Gastrocnemius medialis (tissue), 4 donors: ENCODE measurements around the gene KIF21B. TPM values are rescaled to one million over a fixed set of nuclear protein-coding genes. Genes with fewer than 3 reads are reported as not detected.

Experiments used
- ATAC-seq, 2 donors: fragments of 150-250 bp; one replicate each; pipeline ENCODE4 v1.9.1; 2016
- DNase-seq, 2 donors: peaks; one replicate each; pipeline ENCODE4 v3.0.0-alpha.2; 2019
- H3K27ac ChIP-seq, 4 donors: fragments of 200-600 bp; sonication (generic); 1 replicate in 1 of 4; 2 replicates in 3 of 4; pipeline ENCODE4 v1.5.1; 2016 to 2018; ENCODE audit warnings: mild to moderate bottlenecking in 2 of 4, moderate library complexity in 1 of 4
- H3K27me3 ChIP-seq, 3 donors: fragments of 200-600 bp; sonication (generic) in 2 of 3; 1 replicate in 1 of 3; 2 replicates in 2 of 3; pipeline versions ENCODE4 v1.5.1 to v1.6.0; 2016 to 2019; ENCODE audit warnings: mild to moderate bottlenecking in 1 of 3, moderate library complexity in 1 of 3
- H3K36me3 ChIP-seq, 2 donors: fragments of 200-600 bp; sonication (generic) in 1 of 2; one replicate each; pipeline ENCODE4 v1.5.1; 2017 to 2018
- H3K4me1 ChIP-seq, 2 donors: fragments of 200-600 bp; sonication (generic) in 1 of 2; one replicate each; pipeline ENCODE4 v1.5.1; 2016 to 2017; ENCODE audit warnings: mild to moderate bottlenecking in 2 of 2
- H3K4me3 ChIP-seq, 4 donors: fragments of 200-600 bp; sonication (generic) in 3 of 4; 1 replicate in 1 of 4; 2 replicates in 3 of 4; pipeline ENCODE4 v1.5.1; 2016 to 2019; ENCODE audit warnings: mild to moderate bottlenecking in 2 of 4
- H3K9me3 ChIP-seq, 3 donors: fragments of 200-600 bp; sonication (generic) in 2 of 3; 1 replicate in 1 of 3; 2 replicates in 2 of 3; pipeline ENCODE4 v1.5.1; 2016 to 2019
- POLR2A ChIP-seq, 2 donors: fragments of 450-650 bp; IDR thresholded peaks; one replicate each; pipeline ENCODE4 v1.6.1; 2017; ENCODE audit warnings: antibody characterized with exemption in 2 of 2, mild to moderate bottlenecking in 2 of 2, moderate library complexity in 2 of 2
- in situ Hi-C, 4 donors: fragments of 200-750 bp; cut with MboI; loops; one replicate each; pipeline versions ENCODE4 v1.15.0 to v1.8.0; 2017; ENCODE audit warnings: low sequenced_read_pairs in 4 of 4
- intact Hi-C: fragments of 100-400 bp; cut with DNase I; formaldehyde crosslinking; loops from one replicate; pipeline ENCODE4 v1.15.1; 2023; ENCODE audit warnings: low total_unique reads
- total RNA-seq, 4 donors: library from RNA; depleted of rRNA; stranded (reverse); fragments of >200 nt; gene quantifications; one replicate each; pipeline versions ENCODE4 v1.1.0 to v1.2.3, GENCODE V29; 2016
- TF ChIP-seq, protein P1 (sequence below), 5 experiments: fragments of 450-650 bp in 3 of 5; fragments of 200-600 bp in 2 of 5; sonication (generic) in 2 of 5; IDR thresholded peaks in 4 of 5; conservative IDR thresholded peaks in 1 of 5; 1 replicate in 4 of 5; 2 replicates in 1 of 5; pipeline ENCODE4 v1.5.1; 2016 to 2019; ENCODE audit warnings: antibody characterized with exemption in 5 of 5, mild to moderate bottlenecking in 3 of 5, moderate library complexity in 3 of 5

The KIF21B gene
- total RNA-seq, 4 donors from 2014 or later = 0.23 to 0.49 (median 0.36) TPM

DNA sequence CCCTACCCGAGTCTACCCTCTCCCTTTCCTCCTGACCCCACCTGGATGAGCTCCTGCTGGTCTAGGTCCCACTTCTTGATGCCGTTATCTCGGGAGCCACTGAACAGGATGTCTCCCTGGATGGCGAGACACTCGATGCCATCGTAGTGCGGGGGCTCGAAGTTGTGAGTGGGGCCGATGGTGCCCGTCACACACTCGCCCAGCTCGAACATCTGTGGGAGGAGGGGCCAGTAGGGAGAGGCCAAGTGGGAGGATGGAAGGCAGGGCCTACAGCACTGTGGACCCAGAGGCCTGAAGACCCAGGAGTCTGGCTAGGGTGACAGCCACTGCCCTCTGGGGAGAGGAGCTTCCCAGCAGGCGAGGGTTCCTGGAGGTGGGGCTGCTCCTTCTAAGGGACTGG, 48.1 kb downstream of the KIF21B start:
- Histone ChIP-seq H3K27me3 (no peaks in the 10 kb centered on the region), H3K36me3 (no peaks in the 10 kb centered on the region), H3K4me3 (no peak overlapping the region), H3K9me3 (no peaks in the 10 kb centered on the region), H3K27ac (no peak overlapping the region), H3K4me1 (peaks cover 0 to 5% of the 10 kb centered on the region in 2 donors)
- no peak for DNase-seq
- intact Hi-C loops (no loop called here), in situ Hi-C loops (loop anchor here in 3 of 4 donors (5.0 kb wide), 1 partner anchor 67 kb away; no protein-coding TSS in a partner anchor)
- ATAC-seq = no peak
- TF ChIP-seq, protein P1, sequence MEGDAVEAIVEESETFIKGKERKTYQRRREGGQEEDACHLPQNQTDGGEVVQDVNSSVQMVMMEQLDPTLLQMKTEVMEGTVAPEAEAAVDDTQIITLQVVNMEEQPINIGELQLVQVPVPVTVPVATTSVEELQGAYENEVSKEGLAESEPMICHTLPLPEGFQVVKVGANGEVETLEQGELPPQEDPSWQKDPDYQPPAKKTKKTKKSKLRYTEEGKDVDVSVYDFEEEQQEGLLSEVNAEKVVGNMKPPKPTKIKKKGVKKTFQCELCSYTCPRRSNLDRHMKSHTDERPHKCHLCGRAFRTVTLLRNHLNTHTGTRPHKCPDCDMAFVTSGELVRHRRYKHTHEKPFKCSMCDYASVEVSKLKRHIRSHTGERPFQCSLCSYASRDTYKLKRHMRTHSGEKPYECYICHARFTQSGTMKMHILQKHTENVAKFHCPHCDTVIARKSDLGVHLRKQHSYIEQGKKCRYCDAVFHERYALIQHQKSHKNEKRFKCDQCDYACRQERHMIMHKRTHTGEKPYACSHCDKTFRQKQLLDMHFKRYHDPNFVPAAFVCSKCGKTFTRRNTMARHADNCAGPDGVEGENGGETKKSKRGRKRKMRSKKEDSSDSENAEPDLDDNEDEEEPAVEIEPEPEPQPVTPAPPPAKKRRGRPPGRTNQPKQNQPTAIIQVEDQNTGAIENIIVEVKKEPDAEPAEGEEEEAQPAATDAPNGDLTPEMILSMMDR (IDR thresholded peaks at IDR 0.05 in 4 of 5, conservative IDR thresholded peaks at IDR 0.05 in 1 of 5) = no peak
- no peak for TF ChIP-seq POLR2A (IDR thresholded peaks at IDR 0.05)

DNA sequence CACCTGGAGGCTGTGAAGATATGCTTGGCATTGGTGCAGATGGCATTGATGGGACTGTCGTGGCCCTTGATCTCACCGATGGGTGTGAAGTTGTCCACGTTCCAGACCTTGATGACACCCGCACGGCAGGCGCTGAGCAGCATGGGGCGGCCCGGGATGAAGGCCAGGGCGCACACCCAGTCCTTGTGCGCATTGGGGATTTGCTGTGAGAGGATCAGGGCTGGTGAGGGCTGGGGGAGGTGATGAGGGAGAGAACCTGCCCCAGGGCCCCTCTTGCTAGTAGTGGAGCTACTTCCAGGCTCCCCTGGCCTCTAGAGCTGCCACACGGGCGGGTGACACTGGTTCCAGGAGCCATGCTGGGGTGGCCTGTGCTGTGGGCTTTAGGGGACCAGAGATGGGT, 48.8 kb downstream of the KIF21B start:
- no peaks in the 10 kb centered on the region for H3K27me3 ChIP-seq
- peaks cover 0 to 5% of the 10 kb centered on the region in 2 donors for H3K4me1 ChIP-seq
- DNase-seq = no peak
- no peak for TF ChIP-seq POLR2A (IDR thresholded peaks at IDR 0.05)
- TF ChIP-seq, protein P1 (IDR thresholded peaks at IDR 0.05 in 4 of 5, conservative IDR thresholded peaks at IDR 0.05 in 1 of 5) = no peak
- no peak overlapping the region for H3K27ac ChIP-seq
- no peaks in the 10 kb centered on the region for H3K36me3 ChIP-seq
- in situ Hi-C loops = loop anchor here (5.0 kb wide), 1 partner anchor 68 kb away; no protein-coding TSS in a partner anchor
- no peak overlapping the region for H3K4me3 ChIP-seq
- no peaks in the 10 kb centered on the region for H3K9me3 ChIP-seq
- ATAC-seq = no peak
- intact Hi-C loops = loop anchor here (5.0 kb wide), 1 partner anchor 248 kb away; no protein-coding TSS in a partner anchor

DNA sequence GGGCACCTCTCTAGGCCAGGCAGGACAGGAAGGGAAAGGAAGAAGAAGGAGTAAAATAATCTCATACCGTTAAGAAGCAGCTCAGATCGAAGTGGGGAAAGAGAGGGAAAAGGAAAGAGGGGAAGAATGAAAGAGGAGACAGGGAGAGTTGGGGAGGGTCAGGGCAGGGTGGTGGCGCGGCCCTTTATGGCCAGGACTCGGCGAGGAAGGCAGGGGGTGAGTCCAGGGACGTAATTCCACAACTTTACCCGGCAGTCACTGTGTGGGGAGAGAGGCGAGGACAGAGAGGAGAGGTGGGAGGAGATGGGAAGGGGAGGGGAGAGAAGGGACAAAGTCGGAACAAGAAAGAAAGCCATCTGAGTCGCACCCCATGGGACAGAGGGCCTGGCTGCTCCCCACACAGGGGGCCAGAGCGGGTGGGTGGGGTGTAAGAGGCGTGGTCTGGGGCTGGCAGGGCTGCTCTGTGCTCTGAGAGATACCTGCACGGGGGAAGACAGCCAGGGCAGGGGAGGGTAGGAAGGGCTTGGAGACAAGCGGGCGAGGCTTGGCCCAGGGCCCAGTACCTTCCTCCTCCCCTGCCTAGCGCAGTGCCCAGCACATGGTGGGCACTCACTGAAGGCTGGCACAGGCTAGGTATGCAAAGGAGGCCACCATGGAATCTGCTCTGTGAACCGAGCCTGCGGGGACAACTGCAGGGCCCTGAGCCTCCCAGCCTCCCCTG, 49.4 kb downstream of the KIF21B start:
- ATAC-seq (no peak), DNase-seq (no peak)
- in situ Hi-C loops = loop anchor here in 1 of 4 donors (5.0 kb wide), 1 partner anchor 68 kb away; no protein-coding TSS in a partner anchor
- intact Hi-C loops = loop anchor here (5.0 kb wide), 1 partner anchor 248 kb away; no protein-coding TSS in a partner anchor
- H3K4me3 ChIP-seq = no peak overlapping the region
- H3K9me3 ChIP-seq = no peaks in the 10 kb centered on the region
- TF ChIP-seq POLR2A (IDR thresholded peaks at IDR 0.05) = no peak
- TF ChIP-seq, protein P1 (IDR thresholded peaks at IDR 0.05 in 4 of 5, conservative IDR thresholded peaks at IDR 0.05 in 1 of 5) = no peak
- H3K27ac ChIP-seq = no peak overlapping the region
- no peaks in the 10 kb centered on the region for H3K27me3 ChIP-seq
- H3K36me3 ChIP-seq = no peaks in the 10 kb centered on the region
- peaks cover 0 to 5% of the 10 kb centered on the region in 2 donors for H3K4me1 ChIP-seq

DNA sequence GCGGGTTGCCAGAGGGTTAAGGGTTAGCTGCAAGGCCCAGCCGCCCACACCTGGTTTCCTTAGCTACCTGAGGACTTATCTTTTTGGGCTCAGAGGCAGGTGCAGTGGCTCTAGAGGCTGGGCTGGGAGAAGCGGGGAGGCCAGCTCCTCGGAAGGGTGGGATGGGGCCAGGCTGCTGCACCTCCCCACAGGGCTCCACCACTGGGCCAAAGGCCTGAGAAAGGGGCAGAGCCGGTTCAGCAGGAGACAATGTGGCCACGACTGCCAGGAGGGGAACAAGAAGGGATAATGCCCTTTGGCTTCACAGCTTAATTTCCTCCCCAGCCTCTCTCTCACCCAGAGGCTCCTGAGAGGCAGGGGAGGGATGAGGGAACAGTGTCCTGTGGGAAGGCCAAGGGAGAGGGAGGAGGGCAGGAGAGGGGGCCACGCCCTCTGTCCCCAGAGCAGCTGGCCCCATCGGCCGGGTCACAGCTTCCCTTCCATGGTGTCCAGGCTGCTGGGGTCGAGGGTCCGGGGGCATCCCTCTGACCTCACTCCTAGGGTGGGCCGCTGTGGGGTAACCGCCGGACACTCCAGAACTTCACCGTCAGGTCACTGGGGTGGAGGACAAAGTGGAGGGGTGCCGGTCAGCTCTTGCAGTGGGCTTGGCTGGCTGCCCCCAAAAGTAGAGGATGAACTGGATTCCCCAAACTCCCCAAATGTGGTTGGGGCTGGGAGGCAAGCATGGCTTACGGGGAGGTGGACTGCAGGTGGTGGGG, 50.4 kb downstream of the KIF21B start:
- Histone ChIP-seq H3K27me3 (no peaks in the 10 kb centered on the region), H3K4me3 (no peak overlapping the region), H3K27ac (no peak overlapping the region), H3K9me3 (no peaks in the 10 kb centered on the region), H3K36me3 (no peaks in the 10 kb centered on the region), H3K4me1 (peaks cover 0 to 5% of the 10 kb centered on the region in 2 donors)
- in situ Hi-C loops (loop anchor here in 1 of 4 donors (5.0 kb wide), 1 partner anchor 69 kb away; no protein-coding TSS in a partner anchor), intact Hi-C loops (loop anchor here (1.0 to 5.0 kb wide), 3 partner anchors 70 to 249 kb away; no protein-coding TSS in a partner anchor)
- DNase-seq = no peak
- TF ChIP-seq POLR2A (IDR thresholded peaks at IDR 0.05) = no peak
- TF ChIP-seq, protein P1 (IDR thresholded peaks at IDR 0.05 in 4 of 5, conservative IDR thresholded peaks at IDR 0.05 in 1 of 5) = no peak
- ATAC-seq = no peak
